NCI-H128 (cell line): ENCODE results near the gene FRMD1.

Experiments used
- DNase-seq: peaks from one replicate; lab custom pipeline; 2025; ENCODE audit not compliant: unreplicated experiment; lab: John Stamatoyannopoulos, UW

FRMD1 gene

GRCh38 chr6:168045706-168046620 lies 33.0 kb downstream of the FRMD1 start:
- DNase-seq = no peak

DNA sequence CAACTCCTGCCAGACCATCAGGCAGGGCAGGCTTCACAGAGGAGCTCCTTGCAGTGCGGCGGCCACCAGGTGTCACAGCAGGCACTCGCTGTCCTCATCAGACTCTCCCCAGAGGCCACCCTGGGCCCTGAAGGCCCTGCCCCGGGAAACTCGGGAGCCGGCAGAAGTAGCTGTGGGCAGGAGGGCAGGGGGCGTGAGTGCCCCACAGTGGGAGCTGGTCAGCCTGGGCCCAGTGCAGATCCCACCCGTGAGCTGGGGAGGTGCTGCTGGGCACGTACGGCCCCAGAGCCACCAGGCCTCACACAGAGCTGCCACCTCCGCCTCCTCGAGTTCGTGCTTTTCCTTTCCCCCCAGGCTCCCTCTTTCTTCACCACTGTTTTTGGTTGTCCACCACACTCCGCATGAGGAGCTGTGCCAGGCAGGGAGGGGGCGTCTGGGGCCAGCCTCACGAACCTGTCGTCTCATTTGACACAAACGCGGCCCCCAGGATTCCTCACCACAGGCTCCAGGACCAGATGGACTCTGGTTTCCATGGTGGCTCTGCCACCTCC lies 33.8 kb downstream of the FRMD1 start:
- no peak for DNase-seq

- no peak for DNase-seq
These were observed 34.4 kb downstream of the FRMD1 start for GRCh38 chr6:168044521-168045130.

GRCh38 chr6:168043848-168044415 lies 35.1 kb downstream of the FRMD1 start:
- no peak for DNase-seq

- DNase-seq = no peak
These were observed 35.7 kb downstream of the FRMD1 start for GRCh38 chr6:168043193-168043847.

GRCh38 chr6:168042426-168043192 lies 36.4 kb downstream of the FRMD1 start:
- no peak for DNase-seq

GRCh38 chr6:168041928-168042327 lies 37.1 kb downstream of the FRMD1 start:
- no peak for DNase-seq

GRCh38 chr6:168040856-168041496 lies 38.0 kb downstream of the FRMD1 start:
- DNase-seq = no peak

GRCh38 chr6:168039849-168040248 lies 39.2 kb downstream of the FRMD1 start:
- no peak for DNase-seq

GRCh38 chr6:168039301-168039700 lies 39.7 kb downstream of the FRMD1 start:
- no peak for DNase-seq

DNA sequence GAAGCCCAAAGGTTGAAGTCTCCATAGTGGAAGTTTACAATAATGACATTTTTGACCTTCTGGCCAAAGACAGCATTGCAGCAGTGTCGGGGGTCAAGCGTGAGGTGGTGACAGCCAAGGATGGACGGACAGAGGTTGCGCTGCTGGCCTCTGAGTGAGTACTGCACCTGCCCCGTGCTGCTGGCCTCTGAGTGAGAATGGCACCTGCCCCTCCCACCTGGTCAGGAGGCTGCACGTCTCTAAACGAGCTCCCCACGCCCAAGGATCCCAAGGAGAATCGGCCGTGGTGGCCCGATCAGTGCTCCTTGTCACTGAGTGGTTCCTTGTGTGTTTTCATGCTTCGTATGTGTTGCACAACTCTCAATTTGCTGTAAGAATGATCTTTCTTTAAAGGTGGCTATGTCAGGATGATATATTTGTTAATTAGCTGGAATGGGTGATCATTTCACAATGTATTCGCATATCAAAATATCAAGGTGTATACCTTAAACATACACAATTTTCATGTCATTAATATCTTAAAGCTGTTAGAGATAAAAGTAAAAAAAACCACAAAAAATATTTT lies 40.4 kb downstream of the FRMD1 start:
- DNase-seq = no peak

DNA sequence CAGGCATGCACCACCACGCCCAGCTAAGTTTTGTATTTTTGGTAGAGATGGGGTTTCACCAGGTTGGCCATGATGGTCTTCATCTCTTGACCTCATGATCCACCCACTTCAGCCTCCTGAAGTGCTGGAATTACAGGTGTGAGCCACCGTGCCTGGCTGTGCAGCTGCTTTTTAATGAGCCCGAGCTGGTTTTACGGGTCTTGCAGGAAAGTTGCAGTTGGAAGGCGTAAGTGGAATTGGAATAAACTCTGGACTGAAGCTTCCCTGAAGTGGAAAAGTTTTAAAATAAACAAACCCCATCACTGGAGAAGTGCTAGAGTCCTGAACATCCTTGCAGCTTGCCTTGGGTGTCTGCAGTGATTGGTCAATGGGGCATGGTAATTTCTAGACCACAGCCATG lies 41.2 kb downstream of the FRMD1 start:
- DNase-seq = no peak

- DNase-seq = no peak
These were observed 41.8 kb downstream of the FRMD1 start for GRCh38 chr6:168037242-168037641.

DNA sequence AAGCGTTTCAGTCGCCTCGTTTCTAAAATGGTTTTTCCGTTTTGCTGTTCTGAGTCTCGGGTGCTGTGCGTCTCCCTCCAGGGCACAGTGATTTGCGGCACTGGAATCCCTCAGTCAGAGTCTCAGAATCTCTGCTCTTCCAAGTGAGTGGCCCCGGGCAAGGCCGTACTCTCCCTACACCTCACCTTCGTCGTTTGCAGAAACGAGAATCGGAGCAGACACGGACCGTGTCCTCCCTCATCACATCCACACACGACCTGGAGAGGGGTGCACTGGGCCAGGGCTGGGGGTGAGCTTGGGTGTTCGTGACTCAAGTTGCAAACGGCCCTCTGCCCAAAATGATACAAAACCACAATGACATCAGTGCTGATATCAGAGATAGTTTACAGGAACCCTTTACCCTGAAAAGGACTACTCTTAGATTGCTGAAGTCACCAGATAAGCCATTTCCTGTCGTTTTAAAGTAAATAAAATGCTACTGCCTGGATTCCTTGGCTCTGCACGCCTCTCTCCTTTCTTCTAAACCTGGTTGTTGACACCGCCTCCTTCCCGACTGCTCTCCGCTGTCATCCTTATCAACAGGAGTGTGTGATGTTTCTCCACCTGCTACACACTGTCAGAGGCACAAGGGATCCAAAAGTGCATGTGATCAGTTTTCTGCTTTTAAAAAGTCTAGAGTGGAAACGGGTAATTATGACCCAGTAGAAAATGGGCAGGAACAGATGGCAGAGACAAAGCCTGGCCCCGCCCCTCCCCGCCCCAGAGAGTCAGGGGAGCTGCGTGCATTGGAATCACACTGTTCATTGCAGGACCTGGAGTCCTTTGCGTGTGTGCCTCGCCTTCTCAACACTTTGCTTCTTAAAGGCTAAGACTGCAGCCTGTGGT lies 43.1 kb downstream of the FRMD1 start:
- DNase-seq = no peak

- no peak for DNase-seq
These were observed 43.8 kb downstream of the FRMD1 start for GRCh38 chr6:168035098-168035660.

DNA sequence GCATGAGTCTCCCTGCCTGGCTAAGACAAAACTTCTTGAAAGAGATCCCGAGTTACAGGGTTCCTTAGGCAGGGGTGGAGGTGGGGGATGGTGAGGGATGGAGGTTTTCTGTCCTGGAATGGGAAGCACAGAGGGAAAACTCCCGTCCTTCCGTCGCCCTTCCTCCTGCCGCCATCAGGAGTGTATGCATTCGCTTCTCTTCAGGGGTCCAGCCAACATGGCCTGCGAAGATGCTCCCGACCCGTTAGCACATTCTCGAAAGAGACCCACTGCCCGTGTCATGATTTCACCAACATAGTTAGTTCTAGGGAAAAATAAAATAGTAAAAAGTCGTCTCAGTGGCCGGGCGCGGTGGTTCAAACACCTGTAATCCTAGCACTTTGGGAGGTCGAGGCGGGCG lies 44.5 kb downstream of the FRMD1 start:
- no peak for DNase-seq

GRCh38 chr6:168033791-168034190 lies 45.2 kb downstream of the FRMD1 start:
- DNase-seq = no peak

- DNase-seq = no peak
These were observed 46.8 kb downstream of the FRMD1 start for GRCh38 chr6:168032005-168032760.
